HEK293 (cell line): ENCODE data around the gene NRP1.

Source experiments
- REPIN1 ChIP-seq: fragments of 450-650 bp; formaldehyde crosslinking; IDR thresholded peaks from 2 replicates; pipeline ENCODE4 v1.5.1; 2017; ENCODE audit warnings: missing biosample characterization, missing genetic modification characterization, low read depth
- SCRT2 ChIP-seq: fragments of 450-650 bp; formaldehyde crosslinking; IDR thresholded peaks from 2 replicates; pipeline ENCODE4 v1.5.1; 2016; ENCODE audit warnings: missing biosample characterization, missing genetic modification characterization
- TCF7L2 ChIP-seq: IDR thresholded peaks from 2 replicates; pipeline ENCODE4 v1.6.1; 2011; ENCODE audit warnings: low read depth, mild to moderate bottlenecking, inconsistent platforms, low read length, moderate library complexity, borderline replicate concordance
- YY1 ChIP-seq: fragments of 450-650 bp; formaldehyde crosslinking; IDR thresholded peaks from 2 replicates; pipeline ENCODE4 v1.5.1; 2018; ENCODE audit warnings: missing biosample characterization, missing genetic modification characterization
- ZNF132 ChIP-seq: fragments of 450-650 bp; formaldehyde crosslinking; IDR thresholded peaks from 2 replicates; pipeline ENCODE4 v1.5.1; 2017; ENCODE audit warnings: missing biosample characterization, missing genetic modification characterization, borderline replicate concordance
- ZNF394 ChIP-seq: fragments of 450-650 bp; formaldehyde crosslinking; IDR thresholded peaks from 2 replicates; pipeline ENCODE4 v1.5.1; 2016; ENCODE audit warnings: missing biosample characterization, missing genetic modification characterization, mild to moderate bottlenecking, moderate library complexity, borderline replicate concordance
- TF ChIP-seq, protein P1 (sequence below): fragments of 450-650 bp; formaldehyde crosslinking; IDR thresholded peaks from 2 replicates; pipeline ENCODE4 v1.5.1; 2016; ENCODE audit warnings: missing biosample characterization, missing genetic modification characterization
- TF ChIP-seq, protein P2 (sequence below): fragments of 450-650 bp; formaldehyde crosslinking; IDR thresholded peaks from 2 replicates; pipeline ENCODE4 v1.5.1; 2016; ENCODE audit warnings: missing biosample characterization, missing genetic modification characterization

DNA sequence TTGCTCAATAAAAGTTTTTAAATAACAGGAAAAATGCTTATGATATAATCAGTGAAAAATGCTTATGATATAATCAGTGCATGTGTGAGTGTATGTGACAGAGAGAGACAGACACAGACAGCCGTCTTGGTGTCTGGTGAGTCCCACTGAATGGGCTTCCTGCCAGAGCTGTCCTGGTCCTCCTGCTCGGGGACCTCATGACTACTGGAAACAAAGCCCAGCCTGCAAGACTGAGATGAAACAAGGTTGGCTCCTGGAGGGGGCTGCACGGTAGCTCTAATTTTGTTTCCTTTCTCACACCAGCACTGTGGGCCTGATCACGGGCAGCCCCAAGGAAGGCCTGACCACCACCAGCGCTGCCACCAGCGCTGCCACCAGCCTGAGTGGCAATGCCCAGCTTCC, 57.3 kb downstream of the NRP1 start:
- TF ChIP-seq SCRT2 (tag by site-specific recombination) (no peak), TCF7L2 (no peak), REPIN1 (tag by site-specific recombination) (no peak), ZNF394 (no peak), YY1 (tag by site-specific recombination) (no peak), ZNF132 (tag by site-specific recombination) (no peak)
- TF ChIP-seq, protein P1, sequence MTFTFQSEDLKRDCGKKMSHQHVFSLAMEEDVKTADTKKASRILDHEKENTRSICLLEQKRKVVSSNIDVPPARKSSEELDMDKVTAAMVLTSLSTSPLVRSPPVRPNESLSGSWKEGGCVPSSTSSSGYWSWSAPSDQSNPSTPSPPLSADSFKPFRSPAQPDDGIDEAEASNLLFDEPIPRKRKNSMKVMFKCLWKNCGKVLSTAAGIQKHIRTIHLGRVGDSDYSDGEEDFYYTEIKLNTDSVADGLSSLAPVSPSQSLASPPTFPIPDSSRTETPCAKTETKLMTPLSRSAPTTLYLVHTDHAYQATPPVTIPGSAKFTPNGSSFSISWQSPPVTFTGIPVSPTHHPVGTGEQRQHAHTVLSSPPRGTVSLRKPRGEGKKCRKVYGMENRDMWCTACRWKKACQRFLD = no peak
- TF ChIP-seq, protein P2, sequence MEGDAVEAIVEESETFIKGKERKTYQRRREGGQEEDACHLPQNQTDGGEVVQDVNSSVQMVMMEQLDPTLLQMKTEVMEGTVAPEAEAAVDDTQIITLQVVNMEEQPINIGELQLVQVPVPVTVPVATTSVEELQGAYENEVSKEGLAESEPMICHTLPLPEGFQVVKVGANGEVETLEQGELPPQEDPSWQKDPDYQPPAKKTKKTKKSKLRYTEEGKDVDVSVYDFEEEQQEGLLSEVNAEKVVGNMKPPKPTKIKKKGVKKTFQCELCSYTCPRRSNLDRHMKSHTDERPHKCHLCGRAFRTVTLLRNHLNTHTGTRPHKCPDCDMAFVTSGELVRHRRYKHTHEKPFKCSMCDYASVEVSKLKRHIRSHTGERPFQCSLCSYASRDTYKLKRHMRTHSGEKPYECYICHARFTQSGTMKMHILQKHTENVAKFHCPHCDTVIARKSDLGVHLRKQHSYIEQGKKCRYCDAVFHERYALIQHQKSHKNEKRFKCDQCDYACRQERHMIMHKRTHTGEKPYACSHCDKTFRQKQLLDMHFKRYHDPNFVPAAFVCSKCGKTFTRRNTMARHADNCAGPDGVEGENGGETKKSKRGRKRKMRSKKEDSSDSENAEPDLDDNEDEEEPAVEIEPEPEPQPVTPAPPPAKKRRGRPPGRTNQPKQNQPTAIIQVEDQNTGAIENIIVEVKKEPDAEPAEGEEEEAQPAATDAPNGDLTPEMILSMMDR (tag by site-specific recombination) = no peak
